Fibroblast of the aortic adventitia (primary cell): ENCODE results near the gene CCR7. TPM values are rescaled to one million over a fixed set of nuclear protein-coding genes. Genes with fewer than 3 reads are reported as not detected.

Source experiments
- DNase-seq: peaks from one replicate; pipeline ENCODE4 v3.0.0-alpha.2; 2010; ENCODE audit warnings: low read depth
- H3K4me3 ChIP-seq: 2 replicates; pipeline ENCODE4 v1.5.1; 2011; ENCODE audit warnings: low read depth, mild to moderate bottlenecking, control low read depth, low read length, moderate library complexity
- CTCF ChIP-seq: IDR thresholded peaks from 2 replicates; pipeline ENCODE4 v1.5.1; 2011; ENCODE audit warnings: mild to moderate bottlenecking, low read length, control low read depth, inconsistent platforms; ENCODE audit not compliant: insufficient read depth
- total RNA-seq: library from RNA; depleted of rRNA; stranded (reverse); fragments of >200 nt; gene quantifications from 2 replicates; pipeline ENCODE4 v1.2.3, GENCODE V29; 2012; ENCODE audit warnings: low replicate concordance

The CCR7 gene
- total RNA-seq, 1 donor = not detected

- TF ChIP-seq CTCF = no peak
- no peak overlapping the region for H3K4me3 ChIP-seq
Observed at GRCh38 chr17:40557531-40558299, 7.6 kb downstream of the CCR7 start.

GRCh38 chr17:40556884-40557414 lies 8.3 kb downstream of the CCR7 start:
- no peak overlapping the region for H3K4me3 ChIP-seq
- no peak for TF ChIP-seq CTCF
- no peak for DNase-seq

More at GRCh38 chr17:40557531-40558299, 7.6 kb downstream of the CCR7 start:
- peak; percentile 58 for DNase-seq

- H3K4me3 ChIP-seq = no peak overlapping the region
- DNase-seq = no peak
- TF ChIP-seq CTCF = no peak
Observed at GRCh38 chr17:40556198-40556661, 9.0 kb downstream of the CCR7 start.

GRCh38 chr17:40555296-40556190 lies 9.7 kb downstream of the CCR7 start:
- H3K4me3 ChIP-seq = no peak overlapping the region
- TF ChIP-seq CTCF = no peak
- DNase-seq = no peak

DNA sequence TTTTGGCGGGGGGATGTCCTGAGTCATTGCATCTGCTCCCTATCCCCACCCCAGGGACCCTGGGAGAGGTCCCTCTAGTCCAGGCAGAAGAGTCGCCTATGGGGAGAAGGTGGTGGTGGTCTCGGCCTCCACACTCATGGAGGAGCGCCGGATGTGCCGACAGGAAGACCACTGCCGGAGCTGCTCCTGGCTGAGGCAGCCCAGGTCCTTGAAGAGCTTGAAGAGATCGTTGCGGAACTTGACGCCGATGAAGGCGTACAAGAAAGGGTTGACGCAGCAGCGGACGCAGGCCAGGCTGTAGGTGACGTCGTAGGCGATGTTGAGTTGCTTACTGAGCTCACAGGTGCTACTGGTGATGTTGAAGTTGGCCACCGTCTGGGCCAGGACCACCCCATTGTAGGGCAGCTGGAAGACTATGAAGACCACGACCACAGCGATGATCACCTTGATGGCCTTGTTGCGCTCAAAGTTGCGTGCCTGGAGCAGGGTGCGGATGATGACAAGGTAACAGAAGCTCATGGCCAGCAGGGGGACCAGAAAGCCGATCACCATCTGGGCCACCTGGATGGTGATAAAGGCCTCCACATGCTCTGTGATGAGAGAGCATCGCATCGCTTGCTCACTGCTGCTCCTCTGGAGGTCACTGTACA lies 10.5 kb downstream of the CCR7 start:
- no peak overlapping the region for H3K4me3 ChIP-seq
- no peak for TF ChIP-seq CTCF

GRCh38 chr17:40553694-40554534 lies 11.4 kb downstream of the CCR7 start:
- H3K4me3 ChIP-seq = no peak overlapping the region
- no peak for TF ChIP-seq CTCF
- DNase-seq = peak; percentile 80

More for the DNA sequence above, 10.5 kb downstream of the CCR7 start:
- DNase-seq = no peak
